ENCODE measurements around the gene AREL1. TPM values are rescaled to one million over a fixed set of nuclear protein-coding genes. Genes with fewer than 3 reads are reported as not detected.

AREL1 gene
- total RNA-seq, 1 donor: 44.5 TPM

- no peak for TF ChIP-seq CTCF (IDR thresholded peaks at IDR 0.05; ENCODE audit: insufficient read depth, low read depth, low read length)
- H3K4me3 ChIP-seq (ENCODE audit: low read depth, low read length): no peak overlapping the region
- DNase-seq (ENCODE audit: low read depth): no peak
Measured at GRCh38 chr14:74739293-74740030, 26.6 kb upstream of the AREL1 start.

- no peak for TF ChIP-seq CTCF (IDR thresholded peaks at IDR 0.05; ENCODE audit: insufficient read depth, low read depth, low read length)
- peak; percentile 8 for DNase-seq (ENCODE audit: low read depth)
Measured at GRCh38 chr14:74737753-74738325, 25.0 kb upstream of the AREL1 start.

GRCh38 chr14:74735125-74735524 lies 22.2 kb upstream of the AREL1 start:
- TF ChIP-seq CTCF (IDR thresholded peaks at IDR 0.05; ENCODE audit: insufficient read depth, low read depth, low read length): no peak
- no peak overlapping the region for H3K4me3 ChIP-seq (ENCODE audit: low read depth, low read length)
- DNase-seq (ENCODE audit: low read depth): peak; percentile 42

More at GRCh38 chr14:74737753-74738325, 25.0 kb upstream of the AREL1 start:
- H3K4me3 ChIP-seq (ENCODE audit: low read depth, low read length): no peak overlapping the region

- peak; percentile 4 for DNase-seq (ENCODE audit: low read depth)
- TF ChIP-seq CTCF (IDR thresholded peaks at IDR 0.05; ENCODE audit: insufficient read depth, low read depth, low read length): no peak
- H3K4me3 ChIP-seq (ENCODE audit: low read depth, low read length): no peak overlapping the region
Measured at GRCh38 chr14:74733221-74733620, 20.3 kb upstream of the AREL1 start.

GRCh38 chr14:74732387-74732786 lies 19.5 kb upstream of the AREL1 start:
- DNase-seq (ENCODE audit: low read depth): no peak
- TF ChIP-seq CTCF (IDR thresholded peaks at IDR 0.05; ENCODE audit: insufficient read depth, low read depth, low read length): no peak

GRCh38 chr14:74723134-74723533 lies 10.3 kb upstream of the AREL1 start:
- TF ChIP-seq CTCF (IDR thresholded peaks at IDR 0.05; ENCODE audit: insufficient read depth, low read depth, low read length): no peak
- no peak for DNase-seq (ENCODE audit: low read depth)
- no peak overlapping the region for H3K4me3 ChIP-seq (ENCODE audit: low read depth, low read length)

More at GRCh38 chr14:74732387-74732786, 19.5 kb upstream of the AREL1 start:
- H3K4me3 ChIP-seq (ENCODE audit: low read depth, low read length): no peak overlapping the region

Measured in fibroblast of villous mesenchyme (primary cell).